ENCODE measurements around the gene MACO1.

GRCh38 chr1:25487628-25488027 is 56.9 kb downstream of the MACO1 start:
- no peak for TF ChIP-seq POLR2A (IDR thresholded peaks at IDR 0.05)
- peak in 2 of 6 experiments; percentile 13 to 27 for TF ChIP-seq CTCF (IDR thresholded peaks at IDR 0.05)
- no peak for TF ChIP-seq POLR2AphosphoS5 (IDR thresholded peaks at IDR 0.05)
- TF ChIP-seq EP300 (IDR thresholded peaks at IDR 0.05) = no peak

All from upper lobe of left lung (tissue), 4 donors.